ENCODE measurements around the gene RBPJ.

DNA sequence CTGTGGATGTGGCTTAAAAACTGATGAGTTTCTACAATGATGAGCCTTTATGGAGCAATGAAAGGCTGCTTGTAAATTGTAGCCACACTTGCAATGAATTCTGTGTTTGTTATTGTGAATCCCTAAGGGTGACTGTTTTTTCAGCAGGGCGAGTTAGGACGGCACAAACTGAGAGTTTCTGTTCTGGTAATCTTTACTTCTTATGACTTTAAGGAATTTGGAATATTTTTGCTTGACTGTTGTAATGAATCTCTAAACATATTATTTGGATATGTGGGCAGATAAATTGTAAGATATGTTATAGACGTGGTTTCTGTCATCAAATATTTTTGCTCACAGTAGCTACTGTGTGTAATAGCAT is 22.2 kb downstream of the RBPJ start:
- TF ChIP-seq, protein P1, sequence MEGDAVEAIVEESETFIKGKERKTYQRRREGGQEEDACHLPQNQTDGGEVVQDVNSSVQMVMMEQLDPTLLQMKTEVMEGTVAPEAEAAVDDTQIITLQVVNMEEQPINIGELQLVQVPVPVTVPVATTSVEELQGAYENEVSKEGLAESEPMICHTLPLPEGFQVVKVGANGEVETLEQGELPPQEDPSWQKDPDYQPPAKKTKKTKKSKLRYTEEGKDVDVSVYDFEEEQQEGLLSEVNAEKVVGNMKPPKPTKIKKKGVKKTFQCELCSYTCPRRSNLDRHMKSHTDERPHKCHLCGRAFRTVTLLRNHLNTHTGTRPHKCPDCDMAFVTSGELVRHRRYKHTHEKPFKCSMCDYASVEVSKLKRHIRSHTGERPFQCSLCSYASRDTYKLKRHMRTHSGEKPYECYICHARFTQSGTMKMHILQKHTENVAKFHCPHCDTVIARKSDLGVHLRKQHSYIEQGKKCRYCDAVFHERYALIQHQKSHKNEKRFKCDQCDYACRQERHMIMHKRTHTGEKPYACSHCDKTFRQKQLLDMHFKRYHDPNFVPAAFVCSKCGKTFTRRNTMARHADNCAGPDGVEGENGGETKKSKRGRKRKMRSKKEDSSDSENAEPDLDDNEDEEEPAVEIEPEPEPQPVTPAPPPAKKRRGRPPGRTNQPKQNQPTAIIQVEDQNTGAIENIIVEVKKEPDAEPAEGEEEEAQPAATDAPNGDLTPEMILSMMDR (IDR thresholded peaks at IDR 0.05; ENCODE audit: poor library complexity), result no peak
- TF ChIP-seq EZH2 (IDR thresholded peaks at IDR 0.05; ENCODE audit: borderline replicate concordance), result no peak
